Stimulated activated CD8-positive, alpha-beta memory T cell treated with anti-CD3 and anti-CD28 coated beads, Interleukin-15, amount 100 ng/mL, for 48 hours (primary cell): ENCODE results near the gene PSMA7.

Experiments
- DNase-seq, 2 donors: peaks; one replicate each; pipeline ENCODE4 v3.0.0-alpha.2; 2020; ENCODE audit warnings: low read depth in 2 of 2

PSMA7 gene

GRCh38 chr20:62171245-62171644 is 28.1 kb upstream of the PSMA7 start:
- no peak for DNase-seq

DNA sequence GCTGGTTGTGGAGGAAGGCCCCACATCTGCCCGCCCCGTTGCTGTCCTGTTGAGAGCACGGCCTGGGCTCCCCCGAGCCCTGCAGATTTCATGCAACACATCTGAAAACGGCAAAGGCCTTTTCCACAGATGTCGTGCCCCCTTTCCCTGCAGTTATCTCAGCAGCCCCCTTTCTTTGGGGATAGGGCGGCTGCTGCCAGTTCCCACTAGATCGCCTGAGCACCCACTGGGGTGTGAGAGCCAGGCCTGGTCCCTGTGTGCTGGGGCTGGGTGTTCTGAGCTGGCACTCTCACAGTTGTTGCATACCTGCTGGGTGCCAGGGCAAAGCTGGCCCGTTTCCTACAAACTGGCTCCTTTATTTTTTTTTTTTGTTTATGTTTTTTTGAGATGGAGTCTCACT is 27.3 kb upstream of the PSMA7 start:
- DNase-seq, result no peak

GRCh38 chr20:62168890-62169435 is 25.8 kb upstream of the PSMA7 start:
- DNase-seq, result no peak

- DNase-seq, result no peak
Measured at GRCh38 chr20:62168061-62168460, 24.9 kb upstream of the PSMA7 start.

- DNase-seq, result no peak
Measured at GRCh38 chr20:62167474-62167873, 24.3 kb upstream of the PSMA7 start.

GRCh38 chr20:62165762-62166399 is 22.7 kb upstream of the PSMA7 start:
- no peak for DNase-seq

DNA sequence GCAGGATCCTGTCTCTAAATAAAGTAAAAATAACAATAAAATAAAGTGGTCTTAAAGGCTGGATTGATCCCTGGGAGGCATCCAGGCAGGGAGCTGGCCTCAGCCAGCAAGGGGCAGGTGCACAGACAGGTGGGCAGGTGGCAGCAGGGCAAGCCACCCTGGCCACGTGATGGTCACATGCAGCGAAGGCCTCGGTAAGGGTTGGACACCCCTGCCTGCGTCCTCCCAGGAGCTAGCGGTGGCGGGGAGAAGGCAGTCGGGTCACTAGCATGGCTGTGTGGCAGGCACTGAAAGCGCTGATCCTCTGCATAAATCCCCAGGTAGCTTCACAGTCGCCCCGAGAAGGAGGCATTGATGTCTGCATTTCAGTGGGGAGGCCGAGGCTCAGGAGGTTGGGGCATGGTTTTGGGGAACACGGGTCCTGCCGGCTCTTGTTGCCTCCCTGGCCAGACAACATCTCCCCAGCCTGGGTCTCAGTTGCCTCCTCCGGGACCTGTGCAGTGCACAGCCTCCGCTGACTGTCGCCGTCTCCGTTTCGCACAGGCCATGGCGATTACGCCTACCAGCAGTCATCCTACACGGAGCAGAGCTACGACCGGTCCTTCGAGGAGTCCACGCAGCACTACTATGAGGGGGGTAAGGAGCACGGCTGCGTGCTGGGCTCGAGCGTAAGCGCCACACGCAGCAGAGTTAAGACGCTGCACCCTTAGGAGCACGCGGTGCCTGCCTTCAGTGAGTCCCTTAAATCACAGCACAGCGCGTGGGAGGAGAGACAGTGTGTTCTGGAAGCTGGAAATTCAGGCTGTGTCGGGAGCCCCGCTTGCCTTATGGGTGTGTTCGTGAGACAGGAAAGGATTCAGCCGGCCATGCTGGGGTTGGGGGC is 21.9 kb upstream of the PSMA7 start:
- DNase-seq, result no peak

GRCh38 chr20:62163986-62164762 is 21.0 kb upstream of the PSMA7 start:
- DNase-seq, result no peak

DNA sequence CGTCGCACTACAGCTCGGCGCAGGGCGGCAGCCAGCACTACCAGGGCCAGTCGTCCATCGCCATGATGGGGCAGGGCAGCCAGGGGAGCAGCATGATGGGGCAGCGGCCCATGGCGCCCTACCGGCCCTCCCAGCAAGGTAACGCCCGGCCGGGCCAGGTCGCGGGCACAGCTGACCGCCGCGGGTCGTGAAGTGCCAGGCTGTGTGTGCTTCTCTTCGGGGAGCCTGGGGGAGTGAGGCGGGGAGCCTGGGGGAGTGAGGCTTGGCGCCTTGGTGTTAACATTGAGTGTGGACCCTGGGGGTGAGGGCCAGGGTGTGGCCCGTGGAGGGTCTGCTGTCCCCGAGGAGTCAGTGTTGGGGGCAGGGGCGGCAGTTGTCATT is 20.3 kb upstream of the PSMA7 start:
- DNase-seq, result no peak

GRCh38 chr20:62162765-62163484 is 19.7 kb upstream of the PSMA7 start:
- DNase-seq, result no peak

GRCh38 chr20:62161347-62161746 is 18.2 kb upstream of the PSMA7 start:
- no peak for DNase-seq

DNA sequence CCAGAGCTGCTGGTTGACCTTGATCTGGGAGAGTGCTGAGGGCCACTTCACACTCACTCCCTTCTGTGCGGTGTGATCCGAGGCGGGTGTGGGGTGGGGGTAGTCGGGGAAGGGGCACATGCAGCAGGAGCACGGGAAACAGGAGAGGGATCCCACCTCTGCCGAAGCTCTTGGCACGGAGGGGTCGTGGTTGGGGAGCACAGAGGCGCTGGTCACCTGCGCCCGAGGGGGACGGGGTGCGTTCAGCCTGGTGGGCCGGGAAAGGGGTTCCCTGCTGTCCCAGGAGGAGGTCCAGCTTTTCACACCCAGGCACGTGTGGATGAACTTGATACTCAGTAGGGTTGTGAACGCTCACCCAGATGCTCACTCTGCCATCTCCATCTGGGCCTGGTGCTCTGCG is 17.7 kb upstream of the PSMA7 start:
- DNase-seq, result no peak

- no peak for DNase-seq
Measured at GRCh38 chr20:62160253-62160652, 17.1 kb upstream of the PSMA7 start.

DNA sequence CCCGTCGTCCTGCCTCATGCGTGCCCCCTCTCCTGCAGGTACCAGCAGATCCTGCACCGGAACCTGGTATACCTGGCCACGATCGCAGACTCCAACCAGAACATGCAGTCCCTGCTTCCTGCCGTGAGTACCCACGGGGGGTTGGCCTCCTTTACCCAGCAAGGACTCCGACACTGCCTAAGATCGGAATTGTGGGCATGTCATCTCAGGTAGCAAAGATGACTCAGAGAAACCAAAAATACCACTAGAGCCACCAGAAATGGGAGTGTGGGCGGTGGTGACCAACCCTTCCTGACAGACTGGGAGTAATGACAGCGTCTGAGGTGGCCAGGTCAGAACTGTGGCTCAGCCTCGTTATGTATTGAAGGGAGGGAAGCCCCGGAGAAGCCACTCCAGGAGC is 16.6 kb upstream of the PSMA7 start:
- DNase-seq, result peak; percentile 75 to 78

DNA sequence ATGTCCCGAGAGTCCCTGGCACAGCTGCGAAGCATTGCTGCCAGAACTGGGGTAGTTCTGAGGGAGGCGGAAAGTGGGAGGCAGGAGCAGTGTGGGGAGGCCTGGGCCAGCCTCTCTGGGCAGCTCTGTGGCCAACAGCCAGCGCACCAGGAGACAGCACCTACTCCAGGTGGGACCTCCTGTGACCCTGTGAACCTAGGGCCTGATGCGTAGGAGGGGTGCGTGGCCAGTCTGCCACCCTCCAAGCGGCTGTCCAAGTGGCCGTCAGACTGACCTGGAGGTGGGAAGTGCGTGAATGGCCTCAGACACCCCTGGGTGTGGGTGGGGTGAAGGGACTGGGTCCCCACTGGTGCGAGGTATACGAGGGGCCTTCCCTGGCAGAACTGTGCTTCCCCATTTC is 15.9 kb upstream of the PSMA7 start:
- no peak for DNase-seq

DNA sequence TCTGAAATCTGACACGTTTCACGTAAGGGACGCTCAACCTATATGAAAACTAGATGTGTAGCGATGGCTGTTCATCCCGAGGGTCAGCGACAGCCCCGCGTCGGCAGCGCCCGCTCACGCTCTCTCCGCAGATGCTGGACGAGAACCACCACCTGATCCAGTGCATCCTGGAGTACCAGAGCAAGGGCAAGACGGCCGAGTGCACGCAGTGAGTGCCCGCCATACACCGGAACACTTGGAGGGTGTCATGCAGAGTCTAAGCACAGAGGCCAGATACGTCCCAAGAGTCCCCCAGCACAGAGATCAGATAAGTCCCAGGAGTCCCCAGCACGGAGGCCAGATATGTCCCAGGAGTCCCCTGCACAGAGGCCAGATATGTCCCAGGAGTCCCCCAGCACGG is 15.3 kb upstream of the PSMA7 start:
- DNase-seq, result no peak

DNA sequence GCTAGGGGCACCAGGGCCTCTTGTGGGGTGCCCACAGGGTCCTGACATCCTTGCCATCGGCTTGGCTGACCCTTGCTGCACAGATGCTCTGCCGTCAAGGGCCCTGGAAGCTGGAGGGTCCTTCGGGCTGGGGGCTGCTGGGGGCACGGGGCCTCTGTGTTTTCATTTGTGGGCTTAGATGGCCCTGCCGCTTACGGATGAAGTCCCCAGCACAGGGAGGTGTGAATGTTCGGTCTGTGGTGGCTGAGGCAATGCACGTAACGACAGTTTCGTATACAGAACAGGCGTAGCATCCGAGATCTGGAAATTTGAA is 14.8 kb upstream of the PSMA7 start:
- no peak for DNase-seq

GRCh38 chr20:62157387-62158087 is 14.3 kb upstream of the PSMA7 start:
- DNase-seq, result no peak

DNA sequence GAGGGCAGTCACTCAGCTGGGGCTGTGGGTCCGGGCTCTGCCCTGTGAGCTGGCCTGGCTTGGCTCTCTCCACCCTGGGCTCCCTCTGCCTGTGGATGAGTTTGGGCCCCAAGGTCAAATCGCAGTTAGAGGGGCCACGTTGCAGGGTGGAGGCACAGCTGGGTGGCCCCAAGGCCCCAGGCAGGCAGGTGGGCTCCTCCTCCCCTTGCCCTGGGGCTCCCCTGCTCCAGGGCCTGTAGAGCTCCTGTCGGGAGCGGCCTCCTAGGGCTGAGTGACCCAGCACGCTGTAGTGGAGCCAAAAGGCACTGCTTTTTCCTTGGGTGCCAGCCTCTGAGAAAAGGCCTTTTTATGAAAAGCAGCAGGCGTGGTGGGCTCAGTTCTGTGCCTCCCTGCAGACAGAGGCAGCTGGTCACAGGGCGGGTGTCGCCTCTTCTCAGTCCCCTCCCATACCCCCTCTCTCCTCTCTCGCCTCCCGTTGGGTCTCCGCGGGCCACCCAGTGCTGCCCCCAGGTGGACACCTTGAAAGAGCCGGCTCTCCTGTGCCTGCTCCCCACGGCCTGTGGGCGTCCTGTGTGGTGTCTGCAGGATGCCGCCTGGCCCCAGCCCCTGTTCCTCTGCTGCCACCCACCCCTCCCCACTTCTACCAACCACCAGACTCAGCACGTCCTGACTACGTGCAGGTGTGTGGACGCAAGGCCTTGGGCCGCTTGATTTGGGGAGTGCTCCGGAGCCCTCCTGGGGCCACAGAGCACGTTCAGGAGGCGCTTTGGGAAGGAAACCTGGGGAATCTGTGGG is 13.6 kb upstream of the PSMA7 start:
- DNase-seq, result peak; percentile 44 to 59

- DNase-seq, result no peak
Measured at GRCh38 chr20:62156254-62156556, 13.0 kb upstream of the PSMA7 start.
